GM19043 (cell line): ENCODE results near the gene CFAP52.
"Not testable (repeated sequence)": the region's sequence is repeated elsewhere in the genome, so short reads cannot be mapped to it uniquely, and the experiment has no call there.

ENCODE experiments used
- ATAC-seq: cut with Tn5 transposase; IDR thresholded peaks from one replicate; pipeline ENCODE4 v1.9.1; 2021; ENCODE audit warnings: low read depth; ENCODE audit not compliant: unreplicated experiment

CFAP52 gene

DNA sequence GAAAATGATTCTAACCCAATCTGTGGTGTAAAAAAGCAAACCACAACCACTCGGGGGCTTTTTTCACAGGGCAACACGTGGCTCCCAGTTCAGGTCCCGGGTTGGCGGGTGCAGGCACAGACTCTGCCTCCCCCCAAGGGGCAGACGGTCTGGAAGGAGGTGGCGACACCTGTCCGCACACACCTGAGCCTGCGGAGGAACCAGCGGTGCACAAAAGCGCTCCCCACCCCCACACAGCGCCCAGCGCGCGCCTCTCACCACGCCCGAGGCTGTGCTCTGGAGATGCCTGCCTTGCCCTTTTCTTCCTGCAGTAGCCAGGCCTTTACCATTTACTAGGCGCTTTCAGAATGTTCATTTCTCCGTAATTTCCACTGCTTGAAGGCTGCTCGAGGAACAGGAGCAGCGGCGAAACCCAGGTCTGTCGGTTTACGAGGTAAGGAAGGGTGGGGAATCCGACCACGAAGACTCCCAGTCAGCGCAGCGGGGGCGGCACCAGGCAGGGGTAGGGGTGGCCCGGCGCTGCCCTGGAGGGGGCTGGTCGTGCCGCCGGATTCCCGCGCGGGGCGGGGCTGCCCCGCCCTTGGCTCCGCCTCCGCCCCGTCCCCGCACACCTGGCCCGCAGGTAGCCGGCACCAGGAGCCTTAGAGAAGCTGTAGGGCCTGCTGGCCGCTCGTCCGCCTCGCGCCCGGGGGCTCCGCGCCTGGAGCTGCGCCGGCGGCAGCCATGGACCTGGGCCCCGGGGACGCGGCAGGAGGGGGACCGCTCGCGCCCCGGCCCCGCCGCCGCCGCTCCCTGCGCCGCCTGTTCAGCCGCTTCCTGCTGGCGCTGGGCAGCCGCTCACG is 68.7 kb downstream of the CFAP52 start, which contains the start of gene USP43:
USP43 (plus strand) TSS at position 608 of the 842 bp plus-strand sequence; CDS start at position 724, 116 bp downstream.
- ATAC-seq: no peak

DNA sequence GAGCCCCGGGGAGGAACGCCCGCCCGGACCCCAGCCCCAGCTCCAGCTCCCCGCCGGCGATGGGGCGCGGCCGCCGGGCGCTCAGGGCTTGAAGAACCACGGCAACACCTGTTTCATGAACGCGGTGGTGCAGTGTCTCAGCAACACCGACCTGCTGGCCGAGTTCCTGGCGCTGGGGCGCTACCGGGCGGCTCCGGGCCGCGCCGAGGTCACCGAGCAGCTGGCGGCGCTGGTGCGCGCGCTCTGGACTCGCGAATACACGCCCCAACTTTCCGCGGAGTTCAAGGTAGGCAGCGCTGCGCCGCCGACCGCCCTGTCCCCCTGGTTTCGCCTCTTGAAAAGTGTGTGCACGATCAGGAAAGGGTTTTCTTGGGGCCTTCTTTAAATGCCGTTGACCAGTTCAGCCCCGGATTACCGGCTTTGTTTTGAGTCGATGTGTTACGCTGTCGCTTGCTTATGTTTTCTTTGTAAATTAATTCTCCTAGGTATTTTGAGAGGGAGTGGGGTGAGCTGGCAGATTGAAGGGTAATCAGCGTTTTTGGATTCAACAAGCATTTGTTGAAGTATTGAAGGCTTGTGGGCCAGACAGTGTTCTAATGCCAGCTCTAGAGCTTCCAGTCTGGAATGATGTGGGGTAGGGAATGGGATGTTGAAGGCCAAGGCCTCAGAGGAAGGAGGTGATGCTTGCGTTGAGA is 69.6 kb downstream of the CFAP52 start:
- ATAC-seq: no peak

DNA sequence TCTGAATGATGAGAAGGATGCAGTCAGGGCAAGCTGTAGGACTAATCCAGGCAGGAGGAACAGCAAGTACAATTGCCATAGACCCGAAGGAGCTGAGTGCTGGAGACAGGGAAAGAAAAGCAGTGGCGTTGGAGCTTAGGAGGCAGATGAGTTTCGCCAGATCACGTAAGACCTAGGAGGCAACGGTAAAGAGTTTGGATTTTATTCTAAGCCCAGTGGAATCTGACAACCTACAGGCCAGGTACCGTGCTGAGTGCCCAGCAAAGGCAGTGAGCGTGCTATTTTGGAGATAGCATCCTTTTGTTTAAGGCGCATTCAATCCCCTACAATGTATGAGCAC is 70.1 kb downstream of the CFAP52 start:
- ATAC-seq: no peak

DNA sequence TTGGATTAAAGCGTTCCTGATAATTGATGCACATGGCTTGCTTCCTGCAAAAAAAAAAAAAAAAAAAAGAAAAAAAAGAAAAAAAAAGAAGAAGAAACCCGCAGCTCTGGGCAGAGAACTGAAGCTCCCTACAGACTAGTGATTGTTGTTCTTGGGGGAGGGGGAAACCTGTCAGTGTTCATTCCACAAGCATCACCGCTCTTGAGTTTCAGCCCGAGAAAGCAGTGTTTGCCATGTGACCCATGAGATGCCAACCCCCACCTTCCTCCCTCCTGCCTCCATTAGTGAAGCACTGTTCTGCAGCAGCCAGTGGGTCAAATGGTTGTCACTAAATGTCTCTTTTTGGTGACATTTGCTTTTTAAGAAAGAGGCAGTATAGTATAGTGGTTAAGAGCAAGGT is 70.6 kb downstream of the CFAP52 start:
- no peak for ATAC-seq

DNA sequence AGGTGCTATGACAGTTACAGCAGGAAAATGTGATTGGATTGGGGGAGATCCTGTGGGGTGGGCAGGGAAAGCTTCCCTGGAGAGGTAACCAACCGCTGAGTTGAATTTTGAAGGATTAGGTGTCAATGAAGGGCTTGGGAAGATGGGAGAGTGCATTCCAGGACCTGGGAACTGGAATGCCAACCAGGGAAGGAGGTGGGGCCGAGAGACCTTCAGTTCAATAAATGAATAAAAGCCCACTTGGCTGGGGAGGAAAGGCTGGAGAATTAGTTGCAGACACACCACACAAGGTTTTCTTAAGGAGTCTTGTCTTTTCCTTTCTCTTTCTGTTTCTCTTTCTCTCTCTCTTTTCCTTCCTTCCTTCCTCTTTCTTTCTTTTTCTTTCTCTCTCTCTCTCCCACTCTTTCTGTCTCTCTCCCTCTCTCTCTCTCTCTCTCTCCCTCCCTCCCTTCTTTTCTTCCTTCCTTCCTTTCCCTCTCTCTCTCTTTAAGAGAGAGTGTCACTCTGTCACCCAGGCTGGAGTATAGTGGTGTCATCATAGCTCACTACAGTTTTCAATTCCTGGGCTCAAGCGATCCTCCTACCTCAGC is 72.2 kb downstream of the CFAP52 start:
- no peak for ATAC-seq

DNA sequence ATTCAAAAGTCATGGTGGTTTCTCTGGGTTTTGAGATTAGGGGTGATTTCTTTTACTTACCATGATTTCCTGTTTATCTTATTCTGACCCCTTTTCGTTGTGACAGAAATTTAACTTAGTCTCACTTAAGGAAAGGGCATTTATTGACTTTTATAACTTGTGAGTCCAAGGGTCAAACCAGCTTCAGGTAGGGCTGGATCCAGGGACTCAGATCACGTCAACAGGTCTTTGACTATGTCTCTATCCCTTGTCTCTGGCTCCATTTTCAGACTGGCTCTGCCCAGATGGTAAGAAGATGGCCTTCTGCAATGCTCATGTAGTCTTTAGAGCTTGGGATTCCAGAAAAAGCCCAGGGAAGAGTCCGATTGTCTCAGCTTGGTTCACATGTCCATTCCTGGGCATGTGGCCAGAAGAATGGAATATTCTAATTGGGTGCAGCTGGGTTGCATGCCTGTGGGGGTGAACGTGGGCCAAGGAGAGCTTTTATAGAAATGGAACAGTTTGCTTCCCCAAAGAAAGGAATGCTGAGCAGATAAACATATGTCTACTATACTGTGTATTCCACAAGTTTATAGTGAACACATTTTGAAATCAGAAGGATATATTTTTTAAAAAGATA is 82.3 kb downstream of the CFAP52 start:
- no peak for ATAC-seq

DNA sequence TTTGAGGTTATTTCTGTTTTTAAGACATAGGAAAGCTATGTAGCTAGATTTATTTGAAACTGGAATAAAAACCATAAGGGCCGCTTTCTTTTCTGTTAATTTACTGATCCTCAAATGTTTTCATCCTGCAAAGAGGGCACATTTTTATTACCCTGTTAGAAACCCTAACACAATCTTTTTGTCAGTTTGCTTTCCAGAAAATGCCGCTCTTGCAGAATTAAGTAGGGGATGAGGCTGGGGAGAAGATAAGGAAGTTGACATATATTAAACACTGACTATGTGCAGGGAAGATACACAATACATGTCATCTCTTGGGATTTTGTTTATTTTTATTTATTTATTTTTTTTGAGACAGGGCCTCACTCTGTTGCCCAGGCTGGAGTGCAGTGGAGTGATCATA is 84.6 kb downstream of the CFAP52 start:
- no peak for ATAC-seq

DNA sequence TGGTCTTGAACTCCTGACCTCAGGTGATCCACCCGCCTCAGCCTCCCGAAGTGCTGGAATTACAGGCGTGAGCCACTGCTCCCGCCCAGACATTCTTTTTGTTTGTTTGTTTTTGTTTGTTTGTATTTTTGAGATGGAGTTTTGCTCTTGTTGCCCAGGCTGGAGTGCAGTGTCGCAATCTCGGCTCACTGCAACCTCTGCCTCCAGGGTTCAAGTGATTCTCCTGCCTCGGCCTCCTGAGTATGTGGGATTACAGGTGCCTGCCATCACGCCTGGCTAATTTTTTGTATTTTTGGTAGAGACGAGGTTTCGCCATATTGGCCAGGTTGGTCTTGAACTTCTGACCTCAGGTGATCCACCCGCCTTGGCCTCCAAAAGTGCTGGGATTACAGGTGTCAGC is 87.1 kb downstream of the CFAP52 start:
- ATAC-seq: not testable (repeated sequence)

DNA sequence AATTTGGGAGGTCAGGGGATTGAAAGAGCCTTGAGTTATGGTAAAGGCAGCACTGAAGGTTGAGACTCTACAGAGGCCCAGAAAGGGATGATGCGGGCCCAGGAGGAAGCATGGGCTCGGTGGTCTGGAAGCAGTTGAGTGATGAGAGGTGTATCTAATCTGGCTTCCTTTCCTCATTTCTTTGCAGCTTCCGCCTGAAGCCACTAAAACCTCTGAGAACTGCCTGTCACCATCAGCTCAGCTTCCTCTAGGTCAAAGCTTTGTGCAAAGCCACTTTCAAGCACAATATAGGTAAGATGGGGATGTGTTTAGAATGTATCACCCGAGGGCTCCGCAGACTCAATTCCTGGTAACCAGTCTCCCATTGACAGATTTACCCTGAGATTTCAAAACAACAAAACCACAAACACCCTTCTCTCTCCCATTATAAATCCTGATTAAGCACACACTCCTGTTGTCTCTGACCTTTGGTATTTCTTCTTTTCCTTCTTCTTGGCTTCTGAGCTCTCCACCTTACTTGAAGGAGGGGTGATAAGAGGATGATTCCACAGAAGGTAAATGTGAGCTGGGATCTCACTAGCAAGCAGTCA is 90.1 kb downstream of the CFAP52 start:
- no peak for ATAC-seq

DNA sequence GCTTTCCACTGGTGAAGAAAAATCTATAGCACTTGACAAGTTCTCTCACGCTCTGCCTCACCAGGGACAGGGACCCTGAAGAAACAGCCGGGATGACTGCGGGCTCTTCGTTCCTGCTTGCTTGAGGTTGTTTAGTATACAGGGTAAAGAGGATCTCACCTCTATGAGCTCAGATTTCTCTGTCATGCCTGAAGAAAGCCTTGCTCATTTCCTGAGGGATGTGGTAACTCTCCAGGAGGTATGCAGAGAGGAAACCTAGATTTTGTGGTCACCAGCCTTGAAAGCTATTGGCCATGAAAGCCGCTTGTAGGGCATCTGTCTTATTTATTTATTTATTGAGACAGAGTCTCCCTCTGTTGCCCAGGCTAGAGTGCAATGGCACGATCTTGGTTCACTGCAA is 92.1 kb downstream of the CFAP52 start:
- ATAC-seq: no peak

DNA sequence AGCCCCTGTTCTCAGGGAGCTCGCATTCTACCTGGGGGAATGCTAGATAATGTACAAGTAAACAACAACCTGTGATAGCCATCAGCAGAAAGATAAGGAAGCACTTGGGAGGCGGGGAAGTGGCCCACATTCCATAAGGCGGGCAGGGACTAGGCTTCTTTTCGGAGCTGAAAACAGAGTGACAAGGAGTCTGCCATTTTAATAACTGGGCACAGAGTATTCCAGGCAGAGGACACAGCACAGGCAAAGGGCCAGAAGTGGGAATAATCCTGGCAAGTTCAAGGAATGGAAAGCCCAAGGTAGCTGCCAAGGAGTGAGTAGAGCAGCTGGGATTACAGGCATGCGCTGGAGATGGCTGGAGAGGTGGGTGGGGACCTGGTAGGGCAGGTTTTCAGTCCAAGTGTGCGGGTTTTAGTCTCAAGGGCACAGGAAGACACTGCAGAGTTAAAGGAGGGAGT is 93.1 kb downstream of the CFAP52 start:
- ATAC-seq: no peak

DNA sequence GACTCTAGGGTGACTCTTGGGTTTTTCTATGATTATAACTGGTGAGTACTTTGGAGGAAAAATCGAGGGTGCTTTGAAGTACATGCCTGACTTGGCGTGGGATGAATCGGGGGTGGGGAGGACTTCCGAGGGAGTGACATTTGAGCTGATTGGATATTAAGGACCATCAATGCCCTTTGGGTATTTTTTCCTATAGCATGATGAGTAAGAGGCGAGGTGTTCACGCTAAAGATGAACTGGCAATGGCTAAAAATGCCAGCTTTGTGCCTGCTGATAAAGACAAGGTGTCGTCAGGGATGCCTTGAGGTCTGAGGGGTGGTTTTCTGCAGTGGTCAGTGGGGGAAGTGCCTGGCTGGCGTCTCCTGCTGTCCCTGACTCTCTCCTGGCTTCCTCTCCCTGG is 94.2 kb downstream of the CFAP52 start:
- no peak for ATAC-seq

DNA sequence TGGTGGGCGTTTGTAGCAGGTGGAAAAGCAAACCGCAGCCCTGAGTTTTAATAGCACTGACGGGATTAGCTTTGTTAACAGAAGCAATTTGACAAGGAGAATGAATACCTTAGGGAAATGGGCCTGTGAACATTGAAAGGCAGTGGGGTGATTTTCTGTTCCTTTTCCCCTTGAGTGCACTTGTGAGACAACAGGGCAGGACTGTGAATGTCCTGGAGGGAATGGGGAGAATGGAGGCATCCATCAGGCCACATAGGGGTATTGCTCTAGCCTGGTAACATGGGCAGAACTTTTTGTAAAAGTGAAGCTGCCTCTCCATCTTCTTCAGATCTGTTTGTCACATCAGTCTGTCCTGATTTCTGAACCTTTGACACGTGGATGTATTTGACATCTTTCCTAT is 95.1 kb downstream of the CFAP52 start:
- no peak for ATAC-seq

DNA sequence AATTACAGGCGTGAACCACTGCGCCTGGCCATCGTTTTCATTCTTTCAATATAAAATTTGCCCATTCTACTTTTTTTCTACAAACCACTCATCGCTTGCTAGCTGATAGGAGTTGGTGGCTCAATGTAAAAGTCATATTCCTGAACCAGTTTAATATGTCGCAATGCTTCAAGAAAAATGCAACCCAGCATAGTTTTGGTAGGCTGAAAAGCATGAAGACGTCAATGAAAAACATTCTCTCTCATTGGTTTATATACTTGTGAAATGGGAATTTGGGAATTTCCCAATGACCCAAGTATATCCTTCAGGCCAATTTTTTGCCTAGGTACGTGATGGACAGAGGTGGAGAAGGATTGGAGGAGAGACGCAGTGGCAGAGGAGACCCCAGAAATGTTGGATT is 95.8 kb downstream of the CFAP52 start:
- ATAC-seq: no peak

DNA sequence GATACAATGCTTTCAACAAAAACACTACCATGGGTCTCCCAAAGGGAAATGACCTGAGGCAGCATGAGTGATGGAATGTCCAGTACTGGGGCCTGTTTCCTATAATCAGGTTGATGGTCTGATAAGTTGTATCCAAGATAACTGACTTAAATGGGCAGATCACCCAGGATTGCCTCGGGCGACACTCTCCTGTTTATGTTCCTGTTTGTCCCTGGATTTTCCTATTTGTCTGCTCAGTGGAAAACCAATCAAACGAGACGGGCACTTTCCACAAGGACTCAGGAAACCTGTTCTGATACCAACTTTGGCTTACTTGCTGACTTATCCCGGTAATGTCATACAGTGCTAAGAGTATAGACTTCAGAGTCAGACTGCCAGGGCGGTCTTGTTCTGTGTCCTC is 96.2 kb downstream of the CFAP52 start:
- ATAC-seq: no peak

DNA sequence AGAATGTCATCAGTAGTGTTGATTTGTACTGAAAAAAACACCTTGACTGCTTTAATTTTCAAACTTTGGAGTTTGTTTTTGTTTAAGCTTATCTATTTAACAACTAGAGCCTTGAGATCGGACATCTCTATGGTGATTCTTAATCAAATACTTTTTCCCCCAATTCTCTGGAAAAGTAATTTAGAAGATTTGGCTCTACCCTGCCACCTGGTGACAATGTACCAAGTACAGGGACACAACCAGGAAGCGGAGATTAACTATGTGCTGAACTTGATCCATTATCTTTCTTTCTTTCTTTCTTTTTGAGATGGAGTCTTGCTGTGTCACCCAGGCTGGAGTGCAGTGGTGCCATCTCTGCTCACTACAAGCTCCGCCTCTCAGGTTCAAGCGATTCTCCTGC is 99.6 kb downstream of the CFAP52 start:
- ATAC-seq: no peak

DNA sequence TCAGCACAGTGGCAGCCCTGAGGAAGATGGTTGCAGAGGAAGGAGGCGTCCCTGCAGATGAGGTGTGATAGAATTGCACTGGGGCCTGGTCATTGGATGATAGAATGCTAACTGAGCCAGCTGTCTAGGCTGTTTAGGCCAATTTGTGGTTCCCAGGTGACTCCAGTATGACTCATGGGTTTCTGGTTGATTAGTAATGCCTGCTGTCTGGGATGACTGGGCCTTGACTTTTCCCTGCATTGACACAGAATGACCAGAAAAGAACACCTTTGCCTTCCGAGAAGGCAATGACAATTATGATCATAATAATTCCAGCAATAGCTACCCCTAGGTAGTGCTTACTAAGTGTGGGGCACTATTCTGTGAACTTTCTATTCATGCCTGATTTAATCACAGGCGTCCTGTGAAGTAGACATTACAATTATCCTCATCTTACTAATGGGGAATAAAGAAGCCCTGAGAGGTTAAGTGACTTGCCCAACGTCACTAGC is 100.4 kb downstream of the CFAP52 start:
- ATAC-seq: no peak

DNA sequence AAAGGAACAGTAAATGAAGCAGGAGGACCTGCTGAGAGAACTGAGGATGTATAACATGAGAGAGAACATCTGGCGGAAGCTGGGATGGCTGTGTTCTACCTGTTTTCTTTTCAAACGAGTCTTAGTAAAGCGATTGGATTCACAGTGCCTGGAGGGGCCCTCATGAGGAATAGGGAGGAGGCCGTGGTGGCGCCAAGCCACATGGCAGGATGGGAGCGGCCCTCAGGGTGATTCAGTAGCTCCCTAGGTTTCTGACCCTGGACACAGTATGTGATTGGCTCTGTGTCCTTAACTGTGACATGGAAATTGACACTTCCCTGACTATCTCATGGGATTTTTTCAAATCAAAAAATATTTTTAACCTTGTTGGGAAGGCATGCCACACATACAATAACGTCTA is 101.0 kb downstream of the CFAP52 start:
- no peak for ATAC-seq

DNA sequence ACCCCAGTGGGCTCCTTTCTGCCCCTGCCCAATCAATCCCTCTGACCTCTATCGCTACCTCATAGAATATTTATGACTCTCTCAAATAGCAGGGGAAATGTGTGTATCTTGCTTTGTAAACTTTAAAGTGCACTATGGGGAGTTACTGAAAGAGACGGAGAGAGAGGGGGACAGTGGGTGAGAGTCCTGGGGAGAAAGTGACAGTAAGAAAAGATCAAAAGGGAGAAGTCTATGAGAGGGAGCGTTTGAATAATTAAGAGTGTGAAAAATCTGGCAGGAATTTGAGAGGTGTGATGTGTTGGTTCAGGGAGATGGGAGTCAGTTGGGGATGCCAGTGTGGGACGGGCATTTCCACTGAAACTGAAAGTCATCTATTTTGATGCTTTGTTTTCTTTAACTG is 101.5 kb downstream of the CFAP52 start:
- no peak for ATAC-seq

DNA sequence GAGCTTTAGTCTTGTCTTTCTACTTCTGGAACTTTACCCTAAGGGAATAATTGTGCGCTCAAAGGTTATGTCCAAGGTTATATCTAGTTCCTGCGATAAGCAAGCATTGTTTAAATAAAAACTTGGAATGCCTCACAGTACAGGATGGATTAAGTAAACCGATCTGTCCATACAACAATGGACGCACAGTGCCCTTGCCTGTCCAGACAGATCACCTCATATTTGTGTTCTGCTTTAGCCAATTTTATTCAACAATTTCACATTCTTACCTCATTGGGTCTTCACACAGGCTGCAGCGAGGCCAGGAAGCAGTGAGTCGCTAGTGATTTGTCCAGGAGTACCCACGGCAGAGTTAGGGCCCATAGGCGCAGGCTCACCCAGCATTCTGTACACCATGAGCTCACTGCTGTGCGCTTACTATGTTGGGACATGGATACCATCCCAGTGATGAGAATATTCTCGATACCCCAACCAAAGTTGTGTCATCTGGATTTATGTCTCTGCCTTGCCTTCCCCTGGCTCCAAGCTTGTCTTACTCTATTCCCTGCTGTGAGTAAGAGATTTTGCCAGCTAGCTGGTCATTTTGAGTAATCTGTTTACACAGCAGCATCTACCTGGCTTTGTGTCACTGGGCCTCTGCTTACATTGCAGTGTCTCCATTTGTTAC is 108.6 kb downstream of the CFAP52 start:
- ATAC-seq: no peak
